Measurements from ENCODE around the gene BAK1. TPM values are rescaled to one million over a fixed set of nuclear protein-coding genes. Genes with fewer than 3 reads are reported as not detected.

BAK1 gene
- total and polyA plus RNA-seq, 2 of the 13 experiments (the other 11 are each of a cell fraction or from before 2014, with no cell fraction given) = 15.0 to 23.8 TPM

DNA sequence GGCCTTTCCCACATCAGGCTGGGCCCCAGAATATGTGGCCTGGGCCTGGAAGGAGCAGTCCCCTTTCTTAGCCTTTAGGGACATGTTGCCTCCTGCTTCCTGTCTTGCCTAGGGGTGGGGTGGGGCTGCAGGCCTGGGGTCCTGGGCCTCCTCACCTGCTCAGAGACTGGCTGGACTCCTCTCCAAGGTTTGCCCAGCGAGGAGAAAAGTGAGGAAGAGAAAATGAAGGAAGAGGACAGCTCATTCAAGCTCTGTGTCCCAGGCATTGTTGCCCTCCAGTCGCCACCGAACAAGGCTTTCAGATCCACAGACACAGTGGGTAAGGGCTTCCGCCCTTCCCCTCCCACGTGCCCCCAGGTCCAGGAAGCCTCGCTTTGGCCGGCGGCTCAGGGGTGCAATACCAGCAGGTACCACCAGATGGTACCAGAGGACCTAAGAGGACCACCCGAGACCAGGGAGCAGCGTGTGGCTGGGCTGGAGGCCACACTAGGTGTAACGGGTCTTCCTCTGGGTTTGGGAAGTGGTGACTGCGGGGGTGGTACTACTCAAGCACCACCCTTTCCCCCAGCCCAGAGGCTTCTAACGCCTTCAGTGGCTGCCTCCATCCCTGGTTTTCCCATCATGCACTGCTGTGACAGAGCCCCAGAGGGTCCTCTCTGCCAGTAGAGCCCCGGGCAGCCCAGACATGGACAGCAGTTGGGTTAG lies 5.5 kb upstream of the BAK1 start (continued):
- TF ChIP-seq KMT2B (CRISPR knock-in tag; IDR thresholded peaks at IDR 0.05) (peak; percentile 46; the same call in 1 of the 2 replicates), GATA4 (IDR thresholded peaks at IDR 0.05; ENCODE audit: borderline replicate concordance, low read depth) (no peak), TBL1XR1 (IDR thresholded peaks at IDR 0.05; ENCODE audit: borderline replicate concordance, low read length, partially characterized antibody) (no peak), MXI1 (IDR thresholded peaks at IDR 0.05; ENCODE audit: borderline replicate concordance, low read depth, low read length) (peak; percentile 36; the same call in 1 of the 3 replicates), ZNF720 (CRISPR knock-in tag; IDR thresholded peaks at IDR 0.05) (no peak), MEIS2 (CRISPR knock-in tag; IDR thresholded peaks at IDR 0.05) (no peak), ETV5 (CRISPR knock-in tag; IDR thresholded peaks at IDR 0.05; ENCODE audit: borderline replicate concordance) (peak; percentile 38; the same call in 1 of the 2 replicates), RORA (CRISPR knock-in tag; IDR thresholded peaks at IDR 0.05) (no peak), SATB2 (CRISPR knock-in tag; IDR thresholded peaks at IDR 0.05) (no peak), ZNF136 (CRISPR knock-in tag; IDR thresholded peaks at IDR 0.05; ENCODE audit: low read depth) (no peak), JARID2 (CRISPR knock-in tag; IDR thresholded peaks at IDR 0.05; ENCODE audit: insufficient replicate concordance) (peak; percentile 95), ZNF326 (CRISPR knock-in tag; IDR thresholded peaks at IDR 0.05; ENCODE audit: borderline replicate concordance) (no peak), ZNF746 (CRISPR knock-in tag; IDR thresholded peaks at IDR 0.05) (no peak), TAF15 (IDR thresholded peaks at IDR 0.05; ENCODE audit: low read depth, low read length, poor library complexity, severe bottlenecking) (no peak), FOXP1 (IDR thresholded peaks at IDR 0.05) (no peak), FOXP1 (CRISPR knock-in tag; IDR thresholded peaks at IDR 0.05) (no peak), PPARG (CRISPR knock-in tag; conservative IDR thresholded peaks at IDR 0.05) (peak; percentile 57; the same call in 1 of the 2 replicates), THYN1 (CRISPR knock-in tag; IDR thresholded peaks at IDR 0.05; ENCODE audit: borderline replicate concordance, low read depth) (no peak)
- TF ChIP-seq, protein P1, sequence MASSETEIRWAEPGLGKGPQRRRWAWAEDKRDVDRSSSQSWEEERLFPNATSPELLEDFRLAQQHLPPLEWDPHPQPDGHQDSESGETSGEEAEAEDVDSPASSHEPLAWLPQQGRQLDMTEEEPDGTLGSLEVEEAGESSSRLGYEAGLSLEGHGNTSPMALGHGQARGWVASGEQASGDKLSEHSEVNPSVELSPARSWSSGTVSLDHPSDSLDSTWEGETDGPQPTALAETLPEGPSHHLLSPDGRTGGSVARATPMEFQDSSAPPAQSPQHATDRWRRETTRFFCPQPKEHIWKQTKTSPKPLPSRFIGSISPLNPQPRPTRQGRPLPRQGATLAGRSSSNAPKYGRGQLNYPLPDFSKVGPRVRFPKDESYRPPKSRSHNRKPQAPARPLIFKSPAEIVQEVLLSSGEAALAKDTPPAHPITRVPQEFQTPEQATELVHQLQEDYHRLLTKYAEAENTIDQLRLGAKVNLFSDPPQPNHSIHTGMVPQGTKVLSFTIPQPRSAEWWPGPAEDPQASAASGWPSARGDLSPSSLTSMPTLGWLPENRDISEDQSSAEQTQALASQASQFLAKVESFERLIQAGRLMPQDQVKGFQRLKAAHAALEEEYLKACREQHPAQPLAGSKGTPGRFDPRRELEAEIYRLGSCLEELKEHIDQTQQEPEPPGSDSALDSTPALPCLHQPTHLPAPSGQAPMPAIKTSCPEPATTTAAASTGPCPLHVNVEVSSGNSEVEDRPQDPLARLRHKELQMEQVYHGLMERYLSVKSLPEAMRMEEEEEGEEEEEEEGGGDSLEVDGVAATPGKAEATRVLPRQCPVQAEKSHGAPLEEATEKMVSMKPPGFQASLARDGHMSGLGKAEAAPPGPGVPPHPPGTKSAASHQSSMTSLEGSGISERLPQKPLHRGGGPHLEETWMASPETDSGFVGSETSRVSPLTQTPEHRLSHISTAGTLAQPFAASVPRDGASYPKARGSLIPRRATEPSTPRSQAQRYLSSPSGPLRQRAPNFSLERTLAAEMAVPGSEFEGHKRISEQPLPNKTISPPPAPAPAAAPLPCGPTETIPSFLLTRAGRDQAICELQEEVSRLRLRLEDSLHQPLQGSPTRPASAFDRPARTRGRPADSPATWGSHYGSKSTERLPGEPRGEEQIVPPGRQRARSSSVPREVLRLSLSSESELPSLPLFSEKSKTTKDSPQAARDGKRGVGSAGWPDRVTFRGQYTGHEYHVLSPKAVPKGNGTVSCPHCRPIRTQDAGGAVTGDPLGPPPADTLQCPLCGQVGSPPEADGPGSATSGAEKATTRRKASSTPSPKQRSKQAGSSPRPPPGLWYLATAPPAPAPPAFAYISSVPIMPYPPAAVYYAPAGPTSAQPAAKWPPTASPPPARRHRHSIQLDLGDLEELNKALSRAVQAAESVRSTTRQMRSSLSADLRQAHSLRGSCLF (CRISPR knock-in tag; IDR thresholded peaks at IDR 0.05; ENCODE audit: borderline replicate concordance) = no peak
- TF ChIP-seq, protein P2, sequence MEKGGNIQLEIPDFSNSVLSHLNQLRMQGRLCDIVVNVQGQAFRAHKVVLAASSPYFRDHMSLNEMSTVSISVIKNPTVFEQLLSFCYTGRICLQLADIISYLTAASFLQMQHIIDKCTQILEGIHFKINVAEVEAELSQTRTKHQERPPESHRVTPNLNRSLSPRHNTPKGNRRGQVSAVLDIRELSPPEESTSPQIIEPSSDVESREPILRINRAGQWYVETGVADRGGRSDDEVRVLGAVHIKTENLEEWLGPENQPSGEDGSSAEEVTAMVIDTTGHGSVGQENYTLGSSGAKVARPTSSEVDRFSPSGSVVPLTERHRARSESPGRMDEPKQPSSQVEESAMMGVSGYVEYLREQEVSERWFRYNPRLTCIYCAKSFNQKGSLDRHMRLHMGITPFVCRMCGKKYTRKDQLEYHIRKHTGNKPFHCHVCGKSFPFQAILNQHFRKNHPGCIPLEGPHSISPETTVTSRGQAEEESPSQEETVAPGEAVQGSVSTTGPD (CRISPR knock-in tag; IDR thresholded peaks at IDR 0.05) = no peak
- TF ChIP-seq, protein P3, sequence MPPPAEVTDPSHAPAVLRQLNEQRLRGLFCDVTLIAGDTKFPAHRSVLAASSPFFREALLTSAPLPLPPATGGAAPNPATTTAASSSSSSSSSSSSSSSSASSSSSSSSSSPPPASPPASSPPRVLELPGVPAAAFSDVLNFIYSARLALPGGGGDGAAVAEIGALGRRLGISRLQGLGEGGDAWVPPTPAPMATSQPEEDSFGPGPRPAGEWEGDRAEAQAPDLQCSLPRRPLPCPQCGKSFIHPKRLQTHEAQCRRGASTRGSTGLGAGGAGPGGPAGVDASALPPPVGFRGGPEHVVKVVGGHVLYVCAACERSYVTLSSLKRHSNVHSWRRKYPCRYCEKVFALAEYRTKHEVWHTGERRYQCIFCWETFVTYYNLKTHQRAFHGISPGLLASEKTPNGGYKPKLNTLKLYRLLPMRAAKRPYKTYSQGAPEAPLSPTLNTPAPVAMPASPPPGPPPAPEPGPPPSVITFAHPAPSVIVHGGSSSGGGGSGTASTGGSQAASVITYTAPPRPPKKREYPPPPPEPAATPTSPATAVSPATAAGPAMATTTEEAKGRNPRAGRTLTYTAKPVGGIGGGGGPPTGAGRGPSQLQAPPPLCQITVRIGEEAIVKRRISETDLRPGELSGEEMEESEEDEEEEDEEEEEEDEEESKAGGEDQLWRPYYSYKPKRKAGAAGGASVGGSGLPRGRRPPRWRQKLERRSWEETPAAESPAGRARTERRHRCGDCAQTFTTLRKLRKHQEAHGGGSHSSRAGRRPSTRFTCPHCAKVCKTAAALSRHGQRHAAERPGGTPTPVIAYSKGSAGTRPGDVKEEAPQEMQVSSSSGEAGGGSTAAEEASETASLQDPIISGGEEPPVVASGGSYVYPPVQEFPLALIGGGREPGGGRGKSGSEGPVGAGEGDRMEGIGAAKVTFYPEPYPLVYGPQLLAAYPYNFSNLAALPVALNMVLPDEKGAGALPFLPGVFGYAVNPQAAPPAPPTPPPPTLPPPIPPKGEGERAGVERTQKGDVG (CRISPR knock-in tag; IDR thresholded peaks at IDR 0.05; ENCODE audit: borderline replicate concordance) = 0 out of 2 replicates have a peak, but pooled peaks have one; percentile 16

All from HepG2 (cell line).